ENCODE data around the gene MYO5C. TPM values are rescaled to one million over a fixed set of nuclear protein-coding genes. Genes with fewer than 3 reads are reported as not detected.
A peak's percentile ranks its signal among the peaks of the same experiment; 100 is the strongest.

The MYO5C gene
- total and polyA plus RNA-seq, 10 of the 15 experiments (the other 5 are each of a cell fraction or from before 2014, with no cell fraction given) = 0.29 to 1.3 (median 0.75) TPM

DNA sequence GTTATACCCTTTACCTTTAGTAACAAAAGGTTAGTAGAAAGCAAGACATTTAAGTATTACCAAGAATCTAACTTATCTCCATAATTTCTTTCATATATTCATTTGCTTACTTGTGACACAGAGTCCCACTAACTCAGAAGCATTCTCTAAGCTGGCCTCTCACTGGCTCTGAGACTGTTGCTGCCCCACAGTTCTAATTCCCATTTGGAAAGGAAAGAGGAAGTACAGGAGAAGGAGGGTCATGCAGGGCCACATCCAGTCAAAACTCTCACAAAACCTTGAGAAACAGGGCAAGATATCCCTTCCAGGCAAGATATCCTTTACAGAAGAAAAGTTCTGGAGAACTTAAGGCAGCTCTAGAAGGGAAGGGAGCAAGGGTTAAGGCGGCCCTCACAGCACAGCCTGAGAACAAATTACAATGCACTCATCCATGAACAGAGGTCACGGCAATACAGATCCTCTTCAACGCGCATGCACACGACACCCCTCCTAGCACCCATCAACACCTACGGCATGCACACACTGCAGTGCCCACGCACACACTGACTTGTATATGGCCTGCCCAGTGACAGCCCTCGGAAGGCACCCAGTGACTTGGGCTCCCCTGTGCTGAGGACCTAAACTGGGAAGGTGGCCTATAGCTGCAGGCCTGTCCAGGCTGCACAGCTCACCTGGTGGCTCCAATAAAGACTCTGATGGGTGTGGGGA is 13.0 kb upstream of the MYO5C start:
- 2% methylated on average over 8 of the region's 8 CpGs for WGBS (ENCODE audit: insufficient coverage, insufficient replicate concordance, low lambda C conversion rate, missing lambda C conversion rate)
- intact Hi-C loops (cut with micrococcal nuclease; ENCODE audit: unreplicated experiment) (loop anchor here (5.0 kb wide), 1 partner anchor 46 kb away; no protein-coding TSS in a partner anchor), in situ Hi-C loops (cut with MboI) (no loop called here)
- TF ChIP-seq PAX5 (IDR thresholded peaks at IDR 0.05; ENCODE audit: borderline replicate concordance, low read depth, low read length) (peak; percentile 47; the same call in 1 of the 2 replicates), BCL11A (IDR thresholded peaks at IDR 0.05; ENCODE audit: low read depth, low read length) (no peak), EED (IDR thresholded peaks at IDR 0.05; ENCODE audit: low read depth) (peak; percentile 36; the same call in 1 of the 2 replicates), SPI1 (IDR thresholded peaks at IDR 0.05; ENCODE audit: borderline replicate concordance, insufficient read depth, low read depth, low read length) (0 out of 2 replicates have a peak, but pooled peaks have one; percentile 19), EGR1 (IDR thresholded peaks at IDR 0.05; ENCODE audit: borderline replicate concordance in 1 of 2, low read depth in 2 of 2, low read length in 2 of 2) (0 out of 3 replicates have a peak, but pooled peaks of 1 of the 2 experiments have one; percentile 51), ZNF207 (IDR thresholded peaks at IDR 0.05; ENCODE audit: borderline replicate concordance) (no peak), TAF1 (IDR thresholded peaks at IDR 0.05; ENCODE audit: borderline replicate concordance, low read depth, low read length) (peak; percentile 83)
- TF ChIP-seq, protein P1, sequence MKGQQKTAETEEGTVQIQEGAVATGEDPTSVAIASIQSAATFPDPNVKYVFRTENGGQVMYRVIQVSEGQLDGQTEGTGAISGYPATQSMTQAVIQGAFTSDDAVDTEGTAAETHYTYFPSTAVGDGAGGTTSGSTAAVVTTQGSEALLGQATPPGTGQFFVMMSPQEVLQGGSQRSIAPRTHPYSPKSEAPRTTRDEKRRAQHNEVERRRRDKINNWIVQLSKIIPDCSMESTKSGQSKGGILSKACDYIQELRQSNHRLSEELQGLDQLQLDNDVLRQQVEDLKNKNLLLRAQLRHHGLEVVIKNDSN (IDR thresholded peaks at IDR 0.05; ENCODE audit: borderline replicate concordance, extremely low read length, insufficient read depth, low read depth, low read length) = no peak
- TF ChIP-seq, protein P2, sequence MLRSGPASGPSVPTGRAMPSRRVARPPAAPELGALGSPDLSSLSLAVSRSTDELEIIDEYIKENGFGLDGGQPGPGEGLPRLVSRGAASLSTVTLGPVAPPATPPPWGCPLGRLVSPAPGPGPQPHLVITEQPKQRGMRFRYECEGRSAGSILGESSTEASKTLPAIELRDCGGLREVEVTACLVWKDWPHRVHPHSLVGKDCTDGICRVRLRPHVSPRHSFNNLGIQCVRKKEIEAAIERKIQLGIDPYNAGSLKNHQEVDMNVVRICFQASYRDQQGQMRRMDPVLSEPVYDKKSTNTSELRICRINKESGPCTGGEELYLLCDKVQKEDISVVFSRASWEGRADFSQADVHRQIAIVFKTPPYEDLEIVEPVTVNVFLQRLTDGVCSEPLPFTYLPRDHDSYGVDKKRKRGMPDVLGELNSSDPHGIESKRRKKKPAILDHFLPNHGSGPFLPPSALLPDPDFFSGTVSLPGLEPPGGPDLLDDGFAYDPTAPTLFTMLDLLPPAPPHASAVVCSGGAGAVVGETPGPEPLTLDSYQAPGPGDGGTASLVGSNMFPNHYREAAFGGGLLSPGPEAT (IDR thresholded peaks at IDR 0.05; ENCODE audit: low read depth) = no peak
- H3K27me3 ChIP-seq (replicated peaks in 1 of 2; ENCODE audit: control insufficient read depth in 2 of 2, insufficient read depth in 2 of 2, low read length in 1 of 2) = no peaks in the 10 kb centered on the region
- RAD21 ChIA-PET (ENCODE audit: unreplicated experiment) = interaction anchor here (1.1 kb wide), 1 partner anchor 18 kb away, joined by 3 read pairs; no protein-coding TSS in a partner anchor
- H3K9ac ChIP-seq (ENCODE audit: control insufficient read depth, insufficient read depth, low read length) = peak overlapping the region; percentile 24; the same call in 1 of the 2 replicates
- no peaks in the 10 kb centered on the region for H3K79me2 ChIP-seq (ENCODE audit: control insufficient read depth, insufficient read depth, low read length)
- SMC1A ChIA-PET (ENCODE audit: uncharacterized antibody, unreplicated experiment) = interaction anchor here (1.3 to 2.5 kb wide), 5 partner anchors 20 to 124 kb away, joined by 5 to 20 read pairs (median 7); no protein-coding TSS in a partner anchor
- peak overlapping the region; percentile 83 for H3K27ac ChIP-seq (ENCODE audit: control insufficient read depth, insufficient read depth)
- DNase-seq (ENCODE audit: low read depth, low spot score) = no peak
- H3K36me3 ChIP-seq (ENCODE audit: control insufficient read depth in 2 of 2, insufficient read depth in 2 of 2, low read length in 1 of 2) = peaks cover 0 to 2% of the 10 kb centered on the region in 2 experiments; a peak in 1 of 4 replicates
- no peak overlapping the region for H3K4me3 ChIP-seq
- no peak for FAIRE-seq
- peak overlapping the region; percentile 74 for H2AFZ ChIP-seq (ENCODE audit: control insufficient read depth, low read depth, low read length)
- POLR2A ChIA-PET = no interaction called here
- CTCF ChIA-PET = interaction anchor here (0.6 to 3.4 kb wide), 6 partner anchors 30 to 149 kb away, joined by 3 to 13 read pairs (median 3); no protein-coding TSS in a partner anchor
- no TSS peak for BruUV-seq (replicated peaks)
- H4K20me1 ChIP-seq (ENCODE audit: control insufficient read depth, insufficient read depth) = no peaks in the 10 kb centered on the region
- H3K4me2 ChIP-seq (ENCODE audit: control insufficient read depth, insufficient read depth) = peak overlapping the region; percentile 76
- peaks cover 15% of the 10 kb centered on the region for H3K4me1 ChIP-seq (ENCODE audit: control insufficient read depth, insufficient read depth, low read length)
- peak; percentile 83 for ATAC-seq
- H3K9me3 ChIP-seq (replicated peaks; ENCODE audit: control insufficient read depth, insufficient read depth, low read length) = no peaks in the 10 kb centered on the region

Data from GM12878 (cell line).